SKM-1 treated with dmso at 0.1 percent for 144 hours (cell line): ENCODE measurements around the gene NRAP.

Experiments
- DNase-seq: peaks from one replicate; lab custom pipeline; 2025; ENCODE audit not compliant: unreplicated experiment; lab: John Stamatoyannopoulos, UW

NRAP gene

DNA sequence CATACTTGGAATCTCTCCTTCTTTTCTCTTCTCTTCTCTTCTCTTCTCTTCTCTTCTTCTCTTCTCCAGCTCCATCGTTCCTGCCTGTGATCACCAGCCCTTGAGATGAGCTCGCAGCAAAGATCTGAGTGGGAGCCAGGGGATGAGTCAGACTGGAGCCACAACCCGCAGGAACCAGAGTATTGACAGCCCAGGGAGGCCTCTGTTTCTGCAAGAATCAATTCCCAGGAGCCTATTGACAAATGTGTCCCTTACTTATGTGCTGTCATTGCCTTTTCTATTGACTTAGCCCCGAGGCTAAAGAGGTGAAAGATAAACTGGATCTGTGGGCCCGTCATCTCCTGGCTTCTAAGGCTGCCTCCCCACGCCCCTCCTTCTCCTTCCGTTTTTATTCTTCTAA, 124.1 kb downstream of the NRAP start:
- DNase-seq = no peak
